HG03457 (cell line): Measurements from ENCODE around the gene ARHGEF40.

Experiments used
- ATAC-seq: cut with Tn5 transposase; IDR thresholded peaks from one replicate; pipeline ENCODE4 v1.9.1; 2021; ENCODE audit warnings: moderate number of reproducible peaks; ENCODE audit not compliant: unreplicated experiment

The ARHGEF40 gene

DNA sequence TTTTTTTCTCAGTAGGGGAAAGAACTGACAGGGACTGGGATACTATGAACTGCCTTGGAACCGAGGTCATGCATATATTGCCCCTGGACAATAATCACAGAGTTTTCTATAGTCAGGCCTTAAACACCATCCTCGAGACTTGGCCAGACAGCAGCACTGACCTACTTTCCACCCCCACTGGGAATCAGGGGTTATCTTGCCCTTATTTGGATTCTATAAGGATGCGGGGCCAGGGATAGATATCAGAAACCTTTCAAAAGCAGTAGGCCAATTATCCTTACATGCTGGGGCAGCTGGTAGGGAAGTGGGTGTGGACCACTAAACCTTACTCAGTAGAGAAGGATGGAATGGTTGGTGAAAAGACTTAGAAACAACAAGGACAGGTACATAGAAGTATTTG, 26.3 kb downstream of the ARHGEF40 start:
- ATAC-seq = no peak

DNA sequence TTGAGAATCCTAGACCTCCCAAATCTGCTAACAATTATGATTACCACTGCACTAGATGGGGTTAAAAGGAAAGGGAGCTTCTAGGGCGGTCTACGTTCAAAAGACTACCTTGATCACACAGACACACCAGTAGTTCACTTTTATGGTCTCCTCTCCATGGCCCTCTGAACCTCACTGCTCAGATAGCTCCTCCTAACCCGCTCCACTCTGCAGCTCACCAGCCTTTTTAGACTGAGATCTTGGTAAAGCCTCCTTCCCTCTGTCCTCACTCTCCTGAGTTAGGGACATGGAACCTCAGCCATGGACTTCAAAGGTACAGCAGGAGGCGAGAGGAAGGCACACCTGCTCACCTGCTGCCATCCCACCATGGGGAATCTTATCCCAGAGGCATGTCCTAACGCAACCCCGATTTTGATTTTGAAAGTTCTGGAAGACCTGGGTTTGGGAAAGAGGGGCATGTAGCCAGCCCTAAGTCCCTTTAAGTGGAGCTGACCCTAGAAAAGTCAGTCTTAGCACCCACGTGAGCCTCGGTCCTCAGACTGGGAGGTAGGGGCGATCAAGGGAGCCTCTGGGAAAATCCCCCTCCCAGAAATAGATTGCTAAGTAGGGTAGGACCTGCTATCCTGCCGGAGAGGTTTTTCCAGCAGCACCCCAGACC, 27.0 kb downstream of the ARHGEF40 start:
- no peak for ATAC-seq

DNA sequence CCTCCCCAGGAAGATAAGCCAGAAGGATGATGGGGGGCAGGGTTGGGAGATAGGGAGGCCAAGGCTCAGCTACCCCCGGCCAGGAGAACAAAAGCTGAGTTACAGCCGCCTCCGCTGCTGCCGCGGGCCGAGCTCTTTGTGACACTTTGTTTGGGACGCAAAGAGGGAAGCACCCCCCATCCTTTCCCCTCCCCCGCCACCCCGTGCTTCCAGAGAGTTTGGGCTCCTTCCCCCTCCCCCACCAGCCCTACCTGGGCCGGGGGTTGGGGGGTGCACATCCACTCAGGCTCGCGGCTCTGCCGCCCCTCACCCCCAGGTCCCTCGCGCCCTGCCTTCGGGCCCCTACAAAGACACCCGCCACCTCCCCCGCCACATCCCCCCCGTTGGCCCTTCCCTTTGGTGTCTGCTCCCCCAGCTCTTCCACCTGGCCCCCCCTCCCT, 27.6 kb downstream of the ARHGEF40 start:
- ATAC-seq = no peak

GRCh38 chr14:21098076-21098891, 28.2 kb downstream of the ARHGEF40 start, which contains the start of gene ZNF219:
ZNF219 (minus strand) TSS chr14:21098655; CDS start chr14:21093591, 5,064 bp downstream.
- no peak for ATAC-seq

- ATAC-seq = no peak
Observed at GRCh38 chr14:21098892-21099595, 28.9 kb downstream of the ARHGEF40 start.

DNA sequence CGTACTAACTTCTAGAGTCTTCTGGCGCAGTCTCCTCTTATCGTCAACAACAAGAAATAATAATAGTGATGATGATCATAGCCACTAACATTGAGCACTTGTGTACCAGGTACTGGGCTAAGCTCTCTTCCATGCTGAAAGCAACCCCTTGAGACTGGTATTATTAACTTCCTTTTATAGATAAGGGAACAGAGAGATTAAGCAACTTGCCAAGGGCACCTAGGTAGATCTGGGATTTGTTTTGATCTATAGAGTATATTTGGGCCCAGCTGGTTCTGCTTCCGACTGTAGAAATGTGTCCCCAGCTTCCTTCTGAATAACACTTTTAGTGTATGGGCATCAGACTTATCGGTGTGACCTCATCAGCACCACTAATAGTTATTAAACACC, 29.5 kb downstream of the ARHGEF40 start:
- no peak for ATAC-seq

DNA sequence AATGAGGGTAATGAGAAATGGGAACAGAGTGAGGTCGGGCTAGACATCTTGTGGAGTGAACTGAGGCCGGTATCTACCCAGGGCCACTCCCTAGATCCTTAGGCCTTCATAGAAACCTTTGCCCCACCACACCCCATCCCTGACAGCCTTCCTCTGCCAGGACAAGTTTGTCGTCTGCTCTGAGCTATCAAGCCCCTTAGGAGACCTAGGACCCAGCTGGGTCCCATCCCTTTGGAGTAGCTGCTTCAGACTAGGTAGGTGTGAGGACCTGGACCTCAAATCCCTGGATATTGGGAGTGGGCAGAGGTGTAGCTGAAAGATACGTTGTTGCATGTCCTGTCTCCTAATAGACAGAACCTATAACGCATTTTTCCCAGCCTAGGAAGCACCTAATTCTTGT, 30.8 kb downstream of the ARHGEF40 start, which contains the start of gene TMEM253:
Gene TMEM253 (plus strand): TSS at position 136 of the 400 bp plus-strand sequence. CDS start 278 bp downstream, outside the sequence.
- no peak for ATAC-seq

GRCh38 chr14:21101802-21102413, 31.8 kb downstream of the ARHGEF40 start:
- ATAC-seq = no peak

GRCh38 chr14:21102521-21103410, 32.7 kb downstream of the ARHGEF40 start:
- ATAC-seq = no peak

GRCh38 chr14:21103411-21103709, 33.3 kb downstream of the ARHGEF40 start:
- ATAC-seq = no peak

- peak; percentile 82 for ATAC-seq
Observed at GRCh38 chr14:21103710-21104447, 33.8 kb downstream of the ARHGEF40 start.

DNA sequence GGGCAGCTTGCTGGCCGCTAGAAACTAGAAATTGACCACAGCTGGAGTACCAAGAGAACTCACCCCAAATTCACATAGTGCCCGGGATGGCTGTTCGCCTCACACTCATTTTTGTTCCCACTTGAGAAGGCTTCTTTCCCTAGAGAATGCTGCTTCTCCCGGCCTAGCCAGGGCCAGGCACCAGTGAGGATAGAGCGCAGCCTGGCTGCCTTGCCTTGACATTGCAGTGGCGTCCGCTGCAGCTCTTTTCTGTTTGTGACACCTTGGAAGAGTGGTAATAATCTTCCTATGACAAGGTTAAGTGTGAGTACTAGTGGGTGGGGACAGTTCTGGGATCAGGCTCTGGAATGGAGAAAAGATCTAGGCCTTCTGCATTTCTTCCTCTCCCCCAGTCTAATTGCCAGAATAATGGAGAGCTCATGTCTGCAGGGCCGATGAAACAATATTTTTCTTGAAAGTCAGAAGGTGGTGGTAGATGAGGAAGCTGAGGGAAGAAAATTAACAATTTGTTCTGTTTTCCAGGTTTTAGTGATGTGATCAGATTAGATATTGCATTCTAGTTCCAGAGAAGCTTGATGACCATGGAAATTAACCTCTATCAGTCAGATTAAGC, 34.5 kb downstream of the ARHGEF40 start:
- no peak for ATAC-seq

DNA sequence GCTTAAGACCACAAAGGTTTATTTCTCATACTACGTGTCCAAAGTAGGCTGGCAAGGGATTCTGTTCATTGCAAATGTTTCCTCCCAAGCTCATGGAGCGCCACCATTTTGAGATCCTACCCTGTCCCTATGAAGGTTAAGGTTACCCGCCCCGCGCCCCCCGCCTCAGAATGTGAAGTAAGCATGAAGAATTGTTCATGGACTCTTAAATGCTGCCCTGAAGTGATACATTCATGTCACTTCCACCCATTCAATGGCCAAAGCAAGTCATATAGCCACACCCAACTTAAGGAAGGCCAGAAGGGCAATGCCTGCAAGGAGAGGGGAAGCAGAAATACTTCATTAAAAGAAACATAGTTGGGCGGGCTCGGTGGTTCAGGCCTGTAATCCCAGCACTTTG, 35.0 kb downstream of the ARHGEF40 start:
- ATAC-seq = no peak

GRCh38 chr14:21106176-21106497, 36.0 kb downstream of the ARHGEF40 start:
- no peak for ATAC-seq

GRCh38 chr14:21106498-21107282, 36.6 kb downstream of the ARHGEF40 start:
- no peak for ATAC-seq

GRCh38 chr14:21107283-21107800, 37.2 kb downstream of the ARHGEF40 start:
- no peak for ATAC-seq

GRCh38 chr14:21108791-21109190, 38.7 kb downstream of the ARHGEF40 start:
- no peak for ATAC-seq
